ENCODE measurements around the gene ARL2BP. TPM values are rescaled to one million over a fixed set of nuclear protein-coding genes. Genes with fewer than 3 reads are reported as not detected.

Gene ARL2BP
- total and polyA plus RNA-seq, 12 donors, result 33.4 to 57.9 (median 45.9) TPM

DNA sequence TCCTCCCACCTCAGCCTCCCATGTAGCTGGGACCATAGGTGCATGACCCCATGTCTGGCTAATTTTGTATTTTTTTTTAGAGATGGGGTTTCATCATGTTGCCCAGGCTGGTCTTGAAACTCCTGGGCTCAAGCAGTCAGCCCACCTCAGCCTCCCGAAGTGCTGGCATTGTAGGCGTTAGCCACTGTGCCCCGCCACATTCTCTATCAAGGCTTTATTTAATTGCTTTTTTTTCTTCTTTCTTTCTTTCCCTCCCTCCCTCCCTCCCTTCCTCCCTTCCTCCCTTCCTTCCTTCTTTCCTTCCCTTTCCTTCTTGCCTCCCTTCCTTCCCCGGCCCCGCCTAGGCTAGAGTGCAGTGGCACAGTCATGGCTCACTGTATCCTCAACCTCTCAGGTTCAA, 35.3 kb upstream of the ARL2BP start:
- intact Hi-C loops (cut with DNase I), result no loop called here
- Histone ChIP-seq H3K4me1 (peaks cover 0 to 4% (median 0%) of the 10 kb centered on the region in 9 donors), H3K27ac (no peak overlapping the region), H3K36me3 (peaks cover 0 to 100% (median 64%) of the 10 kb centered on the region in 9 donors), H3K27me3 (no peaks in the 10 kb centered on the region), H3K9me3 (peaks cover 0 to 2% (median 0%) of the 10 kb centered on the region in 11 donors), H3K4me3 (no peak overlapping the region)
- ATAC-seq (no peak), DNase-seq (no peak)
- TF ChIP-seq, protein P1, sequence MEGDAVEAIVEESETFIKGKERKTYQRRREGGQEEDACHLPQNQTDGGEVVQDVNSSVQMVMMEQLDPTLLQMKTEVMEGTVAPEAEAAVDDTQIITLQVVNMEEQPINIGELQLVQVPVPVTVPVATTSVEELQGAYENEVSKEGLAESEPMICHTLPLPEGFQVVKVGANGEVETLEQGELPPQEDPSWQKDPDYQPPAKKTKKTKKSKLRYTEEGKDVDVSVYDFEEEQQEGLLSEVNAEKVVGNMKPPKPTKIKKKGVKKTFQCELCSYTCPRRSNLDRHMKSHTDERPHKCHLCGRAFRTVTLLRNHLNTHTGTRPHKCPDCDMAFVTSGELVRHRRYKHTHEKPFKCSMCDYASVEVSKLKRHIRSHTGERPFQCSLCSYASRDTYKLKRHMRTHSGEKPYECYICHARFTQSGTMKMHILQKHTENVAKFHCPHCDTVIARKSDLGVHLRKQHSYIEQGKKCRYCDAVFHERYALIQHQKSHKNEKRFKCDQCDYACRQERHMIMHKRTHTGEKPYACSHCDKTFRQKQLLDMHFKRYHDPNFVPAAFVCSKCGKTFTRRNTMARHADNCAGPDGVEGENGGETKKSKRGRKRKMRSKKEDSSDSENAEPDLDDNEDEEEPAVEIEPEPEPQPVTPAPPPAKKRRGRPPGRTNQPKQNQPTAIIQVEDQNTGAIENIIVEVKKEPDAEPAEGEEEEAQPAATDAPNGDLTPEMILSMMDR (IDR thresholded peaks at IDR 0.05), result no peak
- WGBS, 2 donors, result 97 to 98% methylated on average over 5 of the region's 5 CpGs

DNA sequence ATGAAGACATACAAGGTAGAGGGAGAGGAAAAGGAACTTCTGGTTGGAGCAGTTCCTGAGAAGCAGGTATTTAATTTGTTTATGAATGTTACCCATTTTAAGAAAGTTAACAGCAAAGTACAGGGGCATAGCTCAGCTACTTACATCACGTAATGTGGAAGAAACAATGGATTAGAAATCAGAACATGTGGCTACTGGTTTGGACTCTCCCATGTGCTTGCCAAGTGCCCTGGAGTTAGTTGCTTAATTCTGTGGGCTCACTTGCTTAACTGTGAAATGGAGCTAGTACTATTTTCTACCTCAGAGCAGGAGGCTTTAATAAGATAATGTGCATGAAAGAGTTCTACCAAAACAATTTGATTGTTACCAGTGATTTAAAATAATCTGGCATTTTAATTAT, 31.6 kb upstream of the ARL2BP start:
- intact Hi-C loops (cut with DNase I), result no loop called here
- ATAC-seq, result no peak
- TF ChIP-seq, protein P1 (IDR thresholded peaks at IDR 0.05), result no peak

DNA sequence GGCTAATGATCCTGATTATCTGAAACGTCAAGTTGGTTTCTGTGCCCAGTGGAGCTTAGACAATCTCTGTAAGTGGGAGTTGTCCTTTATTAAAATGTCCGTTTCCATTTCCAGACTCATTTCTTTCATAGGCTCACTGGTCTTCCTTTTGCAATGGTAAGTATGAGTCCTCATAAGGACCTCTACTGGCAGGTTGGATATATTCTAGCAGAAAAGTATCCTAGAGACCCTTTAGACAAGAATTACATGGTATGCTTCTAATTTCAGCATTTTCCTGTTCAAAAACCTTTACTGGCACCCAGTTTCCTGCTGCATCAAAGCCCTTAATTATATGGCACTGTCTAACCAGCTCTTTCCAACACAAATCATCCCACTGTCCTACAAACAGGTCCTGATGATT, 28.1 kb upstream of the ARL2BP start:
- intact Hi-C loops (cut with DNase I), result no loop called here
- Histone ChIP-seq H3K9me3 (peaks cover 0 to 54% (median 27%) of the 10 kb centered on the region in 11 donors), H3K4me1 (no peaks in the 10 kb centered on the region), H3K4me3 (no peak overlapping the region), H3K27me3 (no peaks in the 10 kb centered on the region), H3K27ac (no peak overlapping the region), H3K36me3 (peaks cover 8 to 100% (median 88%) of the 10 kb centered on the region in 9 donors)
- 85 to 88% methylated on average over 2 of the region's 2 CpGs for WGBS, 2 donors
- ATAC-seq (no peak), DNase-seq (no peak)
- TF ChIP-seq, protein P1 (IDR thresholded peaks at IDR 0.05), result no peak

More for the DNA sequence above, 31.6 kb upstream of the ARL2BP start:
- DNase-seq, result no peak
- H3K27ac ChIP-seq, result no peak overlapping the region
- H3K9me3 ChIP-seq, result peaks cover 0 to 38% (median 23%) of the 10 kb centered on the region in 11 donors
- no peaks in the 10 kb centered on the region for H3K27me3 ChIP-seq
- no peaks in the 10 kb centered on the region for H3K4me1 ChIP-seq
- WGBS, 2 donors, result 96 to 100% methylated on average over 1 of the region's 1 CpG
- H3K36me3 ChIP-seq, result peaks cover 8 to 100% (median 81%) of the 10 kb centered on the region in 9 donors
- H3K4me3 ChIP-seq, result no peak overlapping the region

DNA sequence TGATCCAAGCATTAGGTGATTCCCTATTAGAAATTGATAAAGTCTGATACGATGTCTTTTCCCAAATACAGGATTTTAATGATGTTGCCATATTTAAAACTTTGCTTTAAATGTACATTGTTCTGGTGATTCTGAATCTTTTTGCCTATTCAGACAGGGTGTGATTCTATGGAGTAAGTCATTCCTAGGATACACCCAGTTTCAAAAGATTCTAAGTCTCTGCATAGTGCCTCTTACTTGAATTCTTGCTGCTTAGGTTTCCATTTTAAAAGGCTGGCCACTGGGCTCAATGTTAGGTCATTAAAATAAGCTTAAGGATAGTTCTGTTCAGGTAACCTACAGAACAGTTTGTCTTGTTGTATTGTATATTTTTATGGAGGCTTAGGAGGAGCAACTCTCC, 22.0 kb upstream of the ARL2BP start:
- no peak for ATAC-seq
- intact Hi-C loops (cut with DNase I), result no loop called here
- no peak for DNase-seq

More for the DNA sequence above, 22.0 kb upstream of the ARL2BP start:
- Histone ChIP-seq H3K4me3 (no peak overlapping the region), H3K36me3 (peaks cover 0 to 100% (median 68%) of the 10 kb centered on the region in 9 donors), H3K27me3 (no peaks in the 10 kb centered on the region), H3K4me1 (no peaks in the 10 kb centered on the region), H3K9me3 (peaks cover 0 to 21% (median 3%) of the 10 kb centered on the region in 11 donors), H3K27ac (no peak overlapping the region)
- TF ChIP-seq, protein P1 (IDR thresholded peaks at IDR 0.05), result no peak
- 89 to 95% methylated on average over 1 of the region's 1 CpG for WGBS, 2 donors

Measured in heart right ventricle (tissue), 16 donors.